CD14-positive monocyte (primary cell): ENCODE results near the gene RCAN2. TPM values are rescaled to one million over a fixed set of nuclear protein-coding genes. Genes with fewer than 3 reads are reported as not detected.

Experiments used
- DNase-seq, 3 donors: peaks; one replicate each; pipeline ENCODE4 v3.0.0-alpha.2; 2011 to 2022
- H2AFZ ChIP-seq: 2 replicates; pipeline ENCODE4 v1.6.0; 2012; ENCODE audit warnings: mild to moderate bottlenecking, low read depth, low read length, inconsistent platforms; ENCODE audit not compliant: insufficient read depth, poor library complexity, severe bottlenecking
- H3K27ac ChIP-seq, 2 donors: 1 replicate in 1 of 2; 2 replicates in 1 of 2; pipeline ENCODE4 v1.5.1; 2012 to 2013; ENCODE audit warnings: low read length in 2 of 2, control low read depth in 1 of 2, inconsistent platforms in 1 of 2, low read depth in 1 of 2, mild to moderate bottlenecking in 1 of 2
- H3K27me3 ChIP-seq, 2 donors: one replicate each; pipeline versions ENCODE4 v1.6.0 to v1.6.1; 2011 to 2013; ENCODE audit warnings: low read length in 2 of 2; ENCODE audit not compliant: control insufficient read depth in 2 of 2, insufficient read depth in 2 of 2
- H3K36me3 ChIP-seq, 2 donors: replicated peaks in 1 of 2; 1 replicate in 1 of 2; 2 replicates in 1 of 2; pipeline versions ENCODE4 v1.5.1 to v1.6.1; 2012 to 2013; ENCODE audit warnings: low read length in 2 of 2, control low read depth in 1 of 2, inconsistent platforms in 1 of 2, mild to moderate bottlenecking in 1 of 2; ENCODE audit not compliant: insufficient read depth in 2 of 2, control insufficient read depth in 1 of 2
- H3K4me1 ChIP-seq, 2 donors: 1 replicate in 1 of 2; 2 replicates in 1 of 2; pipeline versions ENCODE4 v1.5.1 to v1.6.1; 2012 to 2013; ENCODE audit warnings: low read length in 2 of 2, control low read depth in 1 of 2, inconsistent platforms in 1 of 2, mild to moderate bottlenecking in 1 of 2, moderate library complexity in 1 of 2; ENCODE audit not compliant: insufficient read depth in 2 of 2, control insufficient read depth in 1 of 2
- H3K4me2 ChIP-seq: replicated peaks from 2 replicates; pipeline ENCODE3; 2012; ENCODE audit warnings: low read length, moderate library complexity, mild to moderate bottlenecking; ENCODE audit not compliant: poor library complexity, severe bottlenecking; ENCODE audit errors: extremely low read depth
- H3K4me3 ChIP-seq, 3 experiments: fragments of 200-600 bp in 1 of 3; sonication (generic) in 1 of 3; replicated peaks in 1 of 3; 1 replicate in 2 of 3; 2 replicates in 1 of 3; pipeline ENCODE4 v1.5.1; 2011 to 2013; ENCODE audit warnings: low read length in 3 of 3, mild to moderate bottlenecking in 3 of 3, control low read depth in 2 of 3, low read depth in 2 of 3, inconsistent platforms in 1 of 3, moderate library complexity in 1 of 3
- H3K79me2 ChIP-seq: 2 replicates; pipeline ENCODE4 v1.6.0; 2012; ENCODE audit warnings: mild to moderate bottlenecking, control low read depth, inconsistent platforms, low read length, moderate library complexity; ENCODE audit not compliant: insufficient read depth
- H3K9ac ChIP-seq: 2 replicates; pipeline ENCODE4 v1.6.0; 2017; ENCODE audit warnings: low read length, mild to moderate bottlenecking; ENCODE audit not compliant: insufficient read depth, poor library complexity, severe bottlenecking
- H3K9me3 ChIP-seq, 2 donors: replicated peaks in 1 of 2; 1 replicate in 1 of 2; 2 replicates in 1 of 2; pipeline versions ENCODE4 v1.5.1 to v1.6.1; 2012 to 2013; ENCODE audit warnings: low read length in 2 of 2, control low read depth in 1 of 2; ENCODE audit not compliant: control insufficient read depth in 1 of 2, insufficient read depth in 1 of 2
- H4K20me1 ChIP-seq: 2 replicates; pipeline ENCODE4 v1.6.0; 2012; ENCODE audit warnings: mild to moderate bottlenecking, low read length, control low read depth, moderate library complexity; ENCODE audit not compliant: insufficient read depth
- H3K27ac Mint-ChIP-seq, 7 donors: one replicate each; pipeline ENCODE4 v1.8.0; 2020; ENCODE audit warnings: mild to moderate bottlenecking in 7 of 7, mixed read lengths in 7 of 7, moderate library complexity in 6 of 7, inconsistent platforms in 2 of 7
- H3K27me3 Mint-ChIP-seq, 3 donors: one replicate each; pipeline ENCODE4 v1.8.0; 2021 to 2022; ENCODE audit warnings: low read depth in 3 of 3, mild to moderate bottlenecking in 3 of 3, mixed read lengths in 3 of 3, moderate library complexity in 3 of 3, inconsistent platforms in 1 of 3
- H3K36me3 Mint-ChIP-seq, 2 donors: one replicate each; pipeline ENCODE4 v1.8.0; 2020; ENCODE audit warnings: mixed read lengths in 2 of 2, inconsistent platforms in 1 of 2, mild to moderate bottlenecking in 1 of 2
- H3K4me1 Mint-ChIP-seq: one replicate; pipeline ENCODE4 v1.8.0; 2020; ENCODE audit warnings: mild to moderate bottlenecking, mixed read lengths
- H3K4me3 Mint-ChIP-seq, 2 donors: one replicate each; pipeline ENCODE4 v1.8.0; 2020; ENCODE audit warnings: mild to moderate bottlenecking in 2 of 2, mixed read lengths in 2 of 2, moderate library complexity in 1 of 2
- H3K9me3 Mint-ChIP-seq, 7 donors: one replicate each; pipeline ENCODE4 v1.8.0; 2020 to 2022; ENCODE audit warnings: mixed read lengths in 7 of 7, mild to moderate bottlenecking in 6 of 7, moderate library complexity in 6 of 7, inconsistent platforms in 2 of 7
- WGBS: methylation state at CpG from one replicate; pipeline ENCODE4 v1.1.5; 2013; ENCODE audit warnings: missing lambda C conversion rate; ENCODE audit not compliant: insufficient coverage; 5-methylcytosine and 5-hydroxymethylcytosine counted together
- intact Hi-C, 2 donors: fragments of 100-400 bp; cut with micrococcal nuclease; formaldehyde crosslinking; loops; one replicate each; pipeline versions ENCODE4 v1.15.0 to v1.15.1; 2023
- polyA plus RNA-seq, 3 donors: library from polyadenylated mRNA; depleted of rRNA in 1 of 3; unstranded in 2 of 3; stranded (reverse) in 1 of 3; fragments of 300-500 nt in 2 of 3; fragments of >200 nt in 1 of 3; fragmentation: Illumina TruSeq in 2 of 3; gene quantifications; 1 replicate in 2 of 3; 2 replicates in 1 of 3; pipeline ENCODE4 v1.2.3, GENCODE V29; 2012 to 2021
- TF ChIP-seq, protein P1 (sequence below): fragments of 200-600 bp; IDR thresholded peaks from one replicate; pipeline ENCODE4 v1.8.0; 2022; ENCODE audit warnings: antibody characterized with exemption, mild to moderate bottlenecking

The RCAN2 gene
- polyA plus RNA-seq, 3 donors = not detected

DNA sequence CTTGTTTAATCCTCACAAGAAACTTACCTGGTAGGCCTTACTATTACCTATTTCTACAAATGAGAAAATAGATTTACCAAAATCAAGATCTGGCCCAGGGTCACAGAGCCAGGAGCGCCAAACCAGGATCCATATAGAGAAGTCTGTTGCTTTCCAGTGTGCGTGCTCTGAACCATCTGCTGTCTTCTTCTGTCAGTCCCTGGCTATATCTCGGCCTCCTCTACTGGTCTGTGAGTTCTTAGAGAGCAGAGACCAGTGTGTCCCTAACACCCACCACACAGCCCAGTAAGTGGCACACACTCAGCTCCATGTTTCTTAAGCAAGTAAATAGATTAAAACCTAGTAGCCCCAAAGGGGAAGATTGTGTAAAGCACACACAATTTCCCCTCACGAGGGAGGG is 301.5 kb downstream of the RCAN2 start:
- no peaks in the 10 kb centered on the region for H3K36me3 Mint-ChIP-seq
- intact Hi-C loops = no loop called here
- Histone ChIP-seq H3K9ac (no peak overlapping the region), H4K20me1 (no peaks in the 10 kb centered on the region), H3K4me3 (no peak overlapping the region), H2AFZ (no peak overlapping the region), H3K27me3 (no peaks in the 10 kb centered on the region), H3K79me2 (no peaks in the 10 kb centered on the region), H3K27ac (no peak overlapping the region), H3K4me2 (no peak overlapping the region), H3K9me3 (no peaks in the 10 kb centered on the region), H3K4me1 (no peaks in the 10 kb centered on the region), H3K36me3 (no peaks in the 10 kb centered on the region)
- peaks cover 2 to 5% (median 2%) of the 10 kb centered on the region in 3 donors for H3K27me3 Mint-ChIP-seq
- H3K27ac Mint-ChIP-seq = peak overlapping the region in 1 of 7 donors; percentile 52
- 100% methylated on average over 2 of the region's 4 CpGs for WGBS
- no peak overlapping the region for H3K4me3 Mint-ChIP-seq
- peaks cover 0 to 3% (median 0%) of the 10 kb centered on the region in 7 donors for H3K9me3 Mint-ChIP-seq
- H3K4me1 Mint-ChIP-seq = no peaks in the 10 kb centered on the region
- TF ChIP-seq, protein P1, sequence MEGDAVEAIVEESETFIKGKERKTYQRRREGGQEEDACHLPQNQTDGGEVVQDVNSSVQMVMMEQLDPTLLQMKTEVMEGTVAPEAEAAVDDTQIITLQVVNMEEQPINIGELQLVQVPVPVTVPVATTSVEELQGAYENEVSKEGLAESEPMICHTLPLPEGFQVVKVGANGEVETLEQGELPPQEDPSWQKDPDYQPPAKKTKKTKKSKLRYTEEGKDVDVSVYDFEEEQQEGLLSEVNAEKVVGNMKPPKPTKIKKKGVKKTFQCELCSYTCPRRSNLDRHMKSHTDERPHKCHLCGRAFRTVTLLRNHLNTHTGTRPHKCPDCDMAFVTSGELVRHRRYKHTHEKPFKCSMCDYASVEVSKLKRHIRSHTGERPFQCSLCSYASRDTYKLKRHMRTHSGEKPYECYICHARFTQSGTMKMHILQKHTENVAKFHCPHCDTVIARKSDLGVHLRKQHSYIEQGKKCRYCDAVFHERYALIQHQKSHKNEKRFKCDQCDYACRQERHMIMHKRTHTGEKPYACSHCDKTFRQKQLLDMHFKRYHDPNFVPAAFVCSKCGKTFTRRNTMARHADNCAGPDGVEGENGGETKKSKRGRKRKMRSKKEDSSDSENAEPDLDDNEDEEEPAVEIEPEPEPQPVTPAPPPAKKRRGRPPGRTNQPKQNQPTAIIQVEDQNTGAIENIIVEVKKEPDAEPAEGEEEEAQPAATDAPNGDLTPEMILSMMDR = no peak
- no peak for DNase-seq

DNA sequence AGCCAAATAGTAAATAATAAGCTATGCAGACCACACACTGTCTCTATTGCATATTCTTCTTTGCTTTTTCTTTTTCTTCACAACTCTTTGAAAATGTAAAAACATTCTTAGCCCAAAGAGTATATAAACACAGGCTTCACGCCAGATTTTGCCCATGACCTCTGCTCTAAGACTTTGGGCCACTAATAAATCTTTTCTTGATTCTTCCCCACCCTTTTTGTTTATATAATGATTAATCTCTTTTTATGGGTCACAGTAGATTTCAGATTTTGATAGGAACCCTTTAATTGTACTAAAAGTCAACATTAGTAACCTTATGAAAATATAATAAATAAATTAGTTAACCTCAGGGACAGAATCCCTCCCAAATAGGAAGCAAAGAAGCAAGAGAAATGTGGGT is 304.7 kb downstream of the RCAN2 start:
- WGBS = no CpG with 5 or more reads among the region's 1 CpG

More for the DNA sequence above, 304.7 kb downstream of the RCAN2 start:
- Histone ChIP-seq H2AFZ (no peak overlapping the region), H3K4me1 (no peaks in the 10 kb centered on the region), H3K4me2 (no peak overlapping the region), H3K27ac (no peak overlapping the region), H3K79me2 (no peaks in the 10 kb centered on the region), H3K36me3 (no peaks in the 10 kb centered on the region), H3K27me3 (no peaks in the 10 kb centered on the region), H3K4me3 (no peak overlapping the region), H3K9me3 (no peaks in the 10 kb centered on the region), H4K20me1 (no peaks in the 10 kb centered on the region), H3K9ac (no peak overlapping the region)
- Mint-ChIP-seq H3K4me3 (no peak overlapping the region), H3K9me3 (peaks cover 0 to 1% (median 0%) of the 10 kb centered on the region in 7 donors), H3K27me3 (peaks cover 2 to 5% (median 3%) of the 10 kb centered on the region in 3 donors), H3K27ac (no peak overlapping the region), H3K36me3 (no peaks in the 10 kb centered on the region), H3K4me1 (no peaks in the 10 kb centered on the region)
- TF ChIP-seq, protein P1 = no peak
- DNase-seq = no peak
- intact Hi-C loops = no loop called here
